Vagina (tissue), 2 donors: ENCODE data around the gene TMEM44.

ENCODE experiments used
- CTCF ChIP-seq, 3 experiments: fragments of 450-650 bp in 2 of 3; fragments of 200-600 bp in 1 of 3; sonication (generic) in 1 of 3; IDR thresholded peaks; one replicate each; pipeline ENCODE4 v1.5.1; 2017 to 2019; ENCODE audit warnings: antibody characterized with exemption in 3 of 3, mild to moderate bottlenecking in 2 of 3, moderate library complexity in 2 of 3
- POLR2AphosphoS5 ChIP-seq, 2 donors: sonication (generic); formaldehyde crosslinking; IDR thresholded peaks; one replicate each; pipeline ENCODE4 v1.9.0; 2017; ENCODE audit warnings: antibody characterized with exemption in 2 of 2, mild to moderate bottlenecking in 2 of 2, low read depth in 1 of 2; ENCODE audit not compliant: insufficient read depth in 1 of 2

GRCh38 chr3:194615226-194615625 lies 18.0 kb downstream of the TMEM44 start:
- TF ChIP-seq CTCF (IDR thresholded peaks at IDR 0.05) (no peak), POLR2AphosphoS5 (IDR thresholded peaks at IDR 0.05; ENCODE audit: insufficient read depth in 1 of 2, low read depth in 1 of 2) (no peak)
